ENCODE data around the gene ITGA1.
A peak's percentile ranks its signal among the peaks of the same experiment; 100 is the strongest.
"Not testable (repeated sequence)": the region's sequence is repeated elsewhere in the genome, so short reads cannot be mapped to it uniquely, and the experiment has no call there.

Gene ITGA1

DNA sequence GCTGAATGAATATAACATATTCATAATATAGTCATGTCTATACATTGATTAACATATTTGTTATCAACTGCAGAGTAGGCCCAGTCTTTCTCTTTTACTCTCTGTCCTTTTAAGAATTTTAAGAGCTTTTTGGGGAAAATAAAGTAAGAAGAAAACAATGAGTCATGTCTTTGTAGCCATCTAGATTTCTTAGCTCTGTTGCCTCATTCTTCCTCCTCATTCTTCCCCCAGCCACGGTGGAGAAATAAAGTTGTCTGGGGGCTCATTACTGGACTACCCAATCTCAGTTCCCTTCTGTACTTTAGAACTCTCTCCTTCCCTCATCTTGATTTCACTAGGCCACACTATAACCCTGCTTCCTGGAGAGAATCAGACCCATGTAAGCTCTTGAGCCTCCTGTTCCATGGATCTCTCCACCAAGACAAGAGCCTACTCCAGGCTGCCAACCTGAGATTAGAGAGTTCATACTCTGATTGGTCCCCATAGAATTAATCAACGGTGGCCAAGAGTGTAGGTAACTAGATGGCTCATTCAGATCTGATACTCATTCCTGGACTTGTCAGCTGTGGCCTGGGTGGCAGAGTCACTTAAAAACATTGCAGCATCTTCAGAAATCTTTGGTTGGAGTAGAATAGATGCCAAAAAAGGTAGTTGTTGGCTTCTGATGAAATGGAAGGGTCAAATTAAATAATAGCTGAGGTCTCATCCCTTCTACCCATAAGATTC is 44.2 kb downstream of the ITGA1 start:
- DNase-seq (ENCODE audit: low spot score) = no peak

DNA sequence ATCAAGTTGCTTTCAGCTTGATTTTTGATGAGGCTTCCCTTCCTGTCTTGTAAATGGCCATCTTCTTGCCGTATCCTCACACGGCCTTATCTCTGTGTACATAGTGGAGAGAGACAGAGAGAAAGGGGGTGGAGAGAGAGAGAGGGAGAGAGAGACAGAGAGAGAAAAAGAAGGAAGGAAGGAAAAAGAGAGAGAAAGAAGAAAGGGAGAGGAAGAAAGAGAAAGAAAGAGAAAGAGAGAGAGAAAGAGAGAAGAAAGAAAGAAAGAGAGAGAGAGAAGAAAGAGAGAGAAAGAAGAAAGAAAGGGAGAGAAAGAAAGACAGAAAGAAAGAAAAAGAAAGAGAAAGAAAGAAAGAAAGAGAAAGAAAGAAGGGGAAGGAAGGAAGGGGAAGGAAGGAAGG is 46.6 kb downstream of the ITGA1 start:
- DNase-seq (ENCODE audit: low spot score) = no peak

DNA sequence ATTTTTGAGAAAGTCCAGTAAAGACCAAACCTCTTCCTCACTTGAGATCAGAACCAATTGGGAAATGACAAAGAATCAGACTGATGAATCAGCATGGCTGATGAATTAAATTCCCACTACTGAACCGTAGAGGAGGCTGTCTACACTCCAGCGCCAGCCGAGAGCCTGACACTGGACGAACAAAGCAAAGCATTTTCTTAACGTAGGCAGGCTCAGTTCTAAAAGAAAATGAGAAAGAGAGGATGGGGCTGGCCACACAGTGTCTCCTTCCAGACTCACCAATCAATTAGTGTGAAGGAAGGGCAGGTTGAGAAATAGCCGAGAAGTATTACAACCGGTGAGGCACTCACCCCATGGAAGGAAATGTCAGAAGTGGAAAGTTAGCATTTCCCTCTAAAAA is 49.4 kb downstream of the ITGA1 start:
- DNase-seq (ENCODE audit: low spot score) = no peak

DNA sequence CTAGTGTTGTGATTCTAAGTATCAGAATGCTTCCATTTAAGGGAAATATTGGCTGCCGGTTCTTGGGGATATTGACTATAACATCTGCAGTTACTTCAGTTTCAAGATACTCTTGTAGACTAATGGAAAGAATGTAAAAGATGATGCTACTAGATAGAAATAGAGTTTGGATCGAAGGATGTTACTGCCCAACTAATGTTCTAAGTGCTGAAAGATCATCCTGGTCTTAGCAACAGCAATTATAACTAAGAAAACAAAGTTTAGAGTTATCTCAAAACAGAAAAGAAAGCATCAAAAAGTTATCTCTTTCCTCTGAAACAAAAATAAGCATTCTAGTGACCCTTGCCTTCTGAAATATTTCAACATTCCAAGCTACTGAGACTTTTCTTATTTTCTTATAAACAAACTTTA is 49.9 kb downstream of the ITGA1 start:
- no peak for DNase-seq (ENCODE audit: low spot score)

DNA sequence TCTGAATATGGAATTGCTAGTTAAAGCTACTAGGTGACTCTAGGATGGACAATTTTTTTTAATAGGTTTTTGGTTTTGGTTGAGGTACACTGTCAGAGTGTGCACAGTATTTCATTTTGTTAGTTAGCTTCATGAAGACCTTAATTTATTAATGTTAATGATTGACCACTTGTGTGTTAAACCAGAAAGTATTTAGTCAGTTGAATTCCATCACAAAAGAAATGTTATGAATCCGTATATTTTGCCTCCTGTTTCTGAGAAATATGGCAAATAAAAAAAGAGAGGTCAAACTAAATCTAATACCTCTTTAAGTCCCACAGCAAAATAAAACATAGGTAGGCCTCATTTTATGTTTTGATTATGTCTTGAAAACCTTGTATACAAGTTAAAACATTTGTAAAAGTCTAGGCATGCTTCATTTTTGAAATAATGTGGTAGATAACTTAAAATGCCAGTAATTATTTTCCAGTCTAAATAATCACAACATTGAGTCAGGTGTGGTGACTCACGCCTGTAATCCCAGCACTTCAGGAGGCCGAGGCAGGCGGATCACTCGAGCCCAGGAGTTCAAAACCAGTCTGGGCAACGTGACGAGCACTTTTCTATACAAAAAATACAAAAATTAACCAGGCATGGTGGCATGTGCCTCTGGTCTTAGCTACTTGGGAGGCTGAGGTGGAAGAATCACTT is 50.8 kb downstream of the ITGA1 start:
- DNase-seq (ENCODE audit: low spot score) = no peak

DNA sequence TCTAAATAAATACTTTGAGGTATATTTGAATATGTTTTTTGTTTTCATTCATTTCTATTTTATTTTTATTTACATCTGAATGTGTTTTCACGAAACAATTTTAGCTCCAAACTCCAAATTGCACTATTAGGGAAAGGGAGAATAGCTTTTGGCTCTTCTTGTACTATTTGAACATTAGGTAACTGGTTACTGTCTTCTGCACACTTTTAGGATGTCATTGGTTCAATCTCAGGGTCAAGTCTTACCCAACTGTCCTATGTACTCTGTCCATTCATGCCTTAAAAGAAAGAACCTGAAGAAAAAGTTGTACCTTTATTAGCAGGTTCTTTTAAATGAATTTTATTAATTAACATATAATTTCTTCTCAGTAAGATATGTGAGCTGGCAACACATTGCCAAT is 51.6 kb downstream of the ITGA1 start:
- no peak for DNase-seq (ENCODE audit: low spot score)

DNA sequence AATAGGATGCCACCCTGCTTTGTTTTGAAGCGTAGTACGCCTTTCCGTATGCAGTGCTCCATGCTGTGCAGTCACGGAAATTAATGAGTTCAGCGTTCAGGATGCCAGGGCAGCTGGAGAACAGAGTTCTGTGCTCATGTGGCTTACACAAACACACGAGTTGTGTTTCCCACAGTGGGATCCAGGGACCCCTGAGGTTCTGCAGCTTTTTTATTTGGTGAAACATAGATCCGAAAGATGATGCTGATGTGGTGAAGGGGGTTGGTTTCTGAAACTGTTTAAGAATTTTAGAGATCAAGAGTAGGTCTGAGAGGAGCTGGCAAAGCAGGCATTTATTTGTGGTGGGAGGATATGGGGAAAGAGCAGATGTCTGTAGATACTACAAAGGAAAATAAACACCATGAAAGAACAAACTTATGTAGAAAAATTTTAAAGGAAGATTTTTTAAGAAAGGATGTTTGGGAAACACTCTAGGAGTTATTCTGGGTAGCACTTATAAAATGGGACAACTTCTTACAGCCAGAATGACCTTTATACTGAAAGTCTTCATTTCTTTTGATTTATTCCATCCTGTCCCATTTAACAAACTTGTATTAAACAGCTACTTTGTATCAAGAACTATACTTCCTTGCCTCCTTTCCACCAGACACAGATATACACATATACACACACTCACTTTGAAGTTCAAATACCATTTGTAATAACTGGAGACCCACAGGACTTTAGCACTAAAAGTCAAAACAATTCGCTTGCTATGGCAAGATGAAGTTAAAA is 52.7 kb downstream of the ITGA1 start:
- no peak for DNase-seq (ENCODE audit: low spot score)

DNA sequence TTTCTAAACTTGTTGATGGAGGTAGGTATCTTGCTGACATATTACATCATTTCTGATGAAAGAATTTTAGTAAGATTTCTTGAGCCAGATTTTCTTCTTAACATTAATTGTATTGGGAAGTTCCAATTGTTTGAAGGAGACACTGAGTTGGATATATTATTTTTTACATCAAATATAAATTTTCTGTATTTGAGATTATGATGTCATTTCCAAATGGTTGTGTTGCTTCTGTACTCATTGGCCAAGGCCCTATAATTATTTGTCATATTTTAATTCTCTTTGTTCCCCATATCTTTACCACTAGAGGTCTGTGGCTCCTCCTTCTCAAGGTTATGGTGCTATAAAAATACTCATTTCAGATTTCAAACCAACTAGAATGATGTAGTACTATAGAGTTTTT is 53.4 kb downstream of the ITGA1 start:
- DNase-seq (ENCODE audit: low spot score) = no peak

DNA sequence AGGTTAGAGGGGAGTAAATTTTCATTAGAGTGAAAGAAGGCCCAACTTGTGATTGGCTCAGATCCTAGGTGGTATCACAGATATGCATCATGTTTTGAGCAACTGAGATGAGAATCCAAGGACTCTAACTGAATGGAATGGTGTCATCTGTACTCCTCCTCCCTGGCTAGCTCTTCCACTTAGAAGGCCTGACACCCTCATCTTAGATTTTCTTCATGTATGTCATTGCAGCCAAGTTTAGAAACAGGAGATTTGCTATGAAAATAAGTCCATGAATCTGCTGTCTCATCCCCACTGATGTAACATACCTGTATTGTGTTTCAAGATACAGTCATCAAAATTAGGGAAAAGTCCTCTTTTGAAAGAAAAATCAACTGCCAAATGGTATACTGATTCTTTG is 54.4 kb downstream of the ITGA1 start:
- DNase-seq (ENCODE audit: low spot score) = no peak

DNA sequence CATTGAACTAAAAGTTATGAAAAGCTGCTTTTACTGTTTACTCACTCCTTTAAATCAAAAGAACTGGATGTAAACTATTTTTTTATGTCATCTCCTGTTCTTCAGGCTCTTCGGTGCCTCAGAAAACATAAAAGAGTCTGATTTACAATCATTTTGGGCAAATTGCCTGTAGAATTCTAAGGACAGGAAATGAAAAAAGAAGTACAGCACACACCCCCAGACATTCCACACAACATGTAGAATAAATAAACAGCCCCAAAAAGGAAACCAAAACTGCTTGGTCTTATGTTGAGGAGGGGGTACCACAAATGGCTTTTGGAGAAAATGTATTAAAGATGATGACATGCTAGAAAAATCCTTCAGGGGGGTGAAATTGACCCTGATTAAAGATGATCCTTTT is 57.2 kb downstream of the ITGA1 start:
- DNase-seq (ENCODE audit: low spot score) = no peak

DNA sequence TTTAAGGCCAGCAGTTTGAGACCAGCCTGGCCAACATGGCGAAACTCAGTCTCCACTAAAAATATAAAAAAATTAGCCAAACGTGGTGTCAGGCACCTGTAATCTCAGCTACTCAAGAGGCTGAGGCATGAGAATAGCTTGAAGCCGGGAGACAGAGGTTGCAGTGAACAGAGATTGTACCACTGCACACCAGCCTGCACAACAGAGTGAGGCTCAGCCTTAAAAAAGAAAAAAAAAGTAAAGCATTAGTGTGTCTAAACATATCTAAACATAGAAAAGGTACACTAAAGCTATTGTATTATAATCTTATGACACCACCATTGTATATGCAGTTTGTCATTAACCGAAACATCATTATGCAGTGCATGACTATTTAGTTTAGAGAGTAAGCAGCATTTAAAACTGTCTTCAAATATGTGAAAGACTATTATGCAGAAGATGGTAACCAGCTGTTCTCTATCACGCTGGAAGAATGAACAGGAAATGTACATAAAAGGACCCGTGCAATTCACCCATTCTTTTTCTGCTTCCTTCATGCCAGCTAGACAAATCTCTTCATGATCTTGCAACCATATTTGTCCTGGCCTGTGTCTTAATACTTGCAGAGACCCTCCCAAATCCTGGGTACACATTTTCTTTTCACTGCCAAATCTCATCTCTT is 58.6 kb downstream of the ITGA1 start:
- no peak for DNase-seq (ENCODE audit: low spot score)

DNA sequence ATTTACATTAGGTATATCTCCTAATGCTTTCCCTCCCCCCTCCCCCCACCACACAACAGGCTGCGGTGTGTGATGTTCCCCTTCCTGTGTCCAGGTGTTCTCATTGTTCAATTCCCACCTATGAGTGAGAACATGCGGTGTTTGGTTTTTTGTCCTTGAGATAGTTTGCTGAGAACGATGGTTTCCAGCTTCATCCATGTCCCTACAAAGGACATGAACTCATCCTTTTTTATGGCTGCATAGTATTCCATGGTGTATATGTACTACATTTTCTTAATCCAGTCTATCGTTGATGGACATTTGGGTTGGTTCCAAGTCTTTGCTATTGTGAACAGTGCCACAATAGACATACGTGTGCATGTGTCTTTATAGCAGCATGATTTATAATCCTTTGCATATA is 61.0 kb downstream of the ITGA1 start:
- not testable (repeated sequence) for DNase-seq (ENCODE audit: low spot score)

DNA sequence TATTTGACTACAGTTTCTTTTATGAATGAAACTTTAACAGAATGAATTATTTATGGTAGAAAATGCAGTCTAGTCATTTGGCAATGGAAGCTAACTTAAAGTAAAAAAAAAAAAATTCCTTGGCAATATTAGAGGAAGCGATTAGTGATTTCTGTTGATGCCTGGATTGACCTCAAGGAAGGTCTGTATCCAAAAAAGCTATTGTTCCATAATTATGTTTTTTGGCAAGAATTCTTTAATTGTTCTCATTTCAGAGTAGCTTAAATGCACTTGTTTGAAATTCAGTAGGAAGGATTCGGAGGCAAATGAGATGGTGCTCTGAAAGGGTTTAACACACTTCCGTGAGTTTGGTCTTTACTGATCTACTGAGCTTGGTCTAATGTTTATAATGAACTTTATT is 61.8 kb downstream of the ITGA1 start:
- DNase-seq (ENCODE audit: low spot score) = no peak

DNA sequence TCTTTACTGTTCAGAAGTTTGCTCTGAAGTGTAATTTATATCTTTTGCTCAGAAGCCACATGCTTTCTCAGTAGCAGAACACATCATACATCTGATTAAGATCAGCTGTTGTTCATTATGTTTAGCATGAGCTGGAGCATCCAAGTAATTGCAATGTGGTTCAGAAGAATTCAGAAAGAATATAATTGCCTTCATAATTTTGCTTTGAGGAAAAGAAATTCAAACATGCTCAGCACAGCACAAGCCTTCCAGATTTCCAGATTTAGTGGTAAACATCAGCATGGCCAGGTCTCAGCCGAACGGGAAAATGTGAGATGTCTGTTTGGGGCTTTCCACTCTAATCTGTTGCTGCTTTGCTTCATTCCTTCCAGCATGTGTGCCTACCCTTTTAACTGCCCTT is 65.9 kb downstream of the ITGA1 start:
- peak; percentile 41 for DNase-seq (ENCODE audit: low spot score)

DNA sequence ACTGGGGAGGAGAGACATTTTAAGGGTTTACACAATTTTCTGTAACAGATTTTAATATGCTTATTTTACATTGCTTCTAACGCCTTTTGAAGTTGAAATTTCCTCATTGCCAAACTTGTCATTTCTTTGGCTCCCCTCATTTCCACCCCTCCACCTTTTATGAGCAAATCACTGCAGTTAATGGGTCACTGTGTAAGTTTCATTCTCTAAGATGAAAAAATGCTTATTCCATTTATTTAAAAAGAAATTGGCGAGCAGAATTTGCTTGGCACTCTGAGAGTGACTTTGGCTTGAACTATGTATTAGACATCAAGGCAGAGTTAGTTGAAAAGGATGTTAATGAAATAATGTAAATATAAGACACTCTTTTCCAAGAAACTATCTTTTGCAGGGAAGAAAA is 66.6 kb downstream of the ITGA1 start:
- no peak for DNase-seq (ENCODE audit: low spot score)

DNA sequence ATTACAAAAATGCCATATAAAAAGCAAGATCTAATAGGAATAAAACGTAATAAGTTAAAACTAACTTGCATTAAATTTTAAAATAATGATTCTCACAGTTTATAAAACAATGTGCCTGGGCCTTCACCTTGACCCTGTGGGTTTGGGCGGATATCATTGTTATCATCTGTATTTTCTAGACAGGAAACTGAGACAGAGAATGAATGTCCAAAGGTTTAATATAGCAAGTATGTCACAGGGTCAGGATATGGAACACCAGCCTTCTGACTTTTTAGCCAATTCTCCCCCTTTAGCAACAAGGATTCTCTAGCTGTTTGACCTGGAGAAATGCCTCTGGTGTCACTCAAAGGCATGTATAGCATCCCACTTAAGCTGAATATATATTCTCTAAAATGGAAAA is 67.2 kb downstream of the ITGA1 start:
- DNase-seq (ENCODE audit: low spot score) = no peak

DNA sequence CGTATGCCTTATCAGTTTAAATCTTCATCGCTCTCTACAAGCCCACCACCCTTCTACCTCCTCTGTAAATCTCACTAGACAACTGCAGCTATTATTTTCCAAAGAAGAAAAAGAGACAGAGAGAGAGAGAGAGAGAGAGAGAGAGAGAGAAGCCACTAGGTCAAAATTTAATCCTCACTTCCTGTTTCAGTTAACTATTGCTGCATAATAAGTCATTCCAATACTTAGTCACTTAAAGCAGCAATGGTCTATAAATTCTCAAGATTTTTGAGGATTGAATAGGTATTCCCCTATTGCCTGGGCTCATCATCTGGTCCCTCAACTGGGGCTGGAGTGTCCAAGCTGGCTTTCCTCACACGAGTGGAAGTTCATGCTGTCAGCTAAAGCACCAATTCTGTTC is 68.8 kb downstream of the ITGA1 start:
- DNase-seq (ENCODE audit: low spot score) = peak; percentile 21

DNA sequence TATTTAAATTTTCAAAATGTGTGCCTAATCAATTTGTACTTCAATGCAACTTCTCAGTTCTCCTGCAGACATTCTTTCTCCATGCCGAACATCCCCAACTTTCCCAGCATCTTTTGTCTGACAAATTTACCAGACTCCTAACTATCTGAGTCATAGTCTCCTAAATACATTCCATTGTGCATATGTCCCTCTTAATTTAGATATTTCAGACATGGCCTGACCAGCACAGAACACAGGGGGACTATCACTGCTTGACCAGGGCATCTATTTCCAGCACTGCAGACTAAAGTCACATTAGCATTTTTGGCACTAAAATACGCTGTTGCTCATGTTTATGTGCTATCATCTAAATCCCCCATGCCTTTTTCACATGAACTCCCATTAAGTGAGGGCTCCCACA is 71.9 kb downstream of the ITGA1 start:
- DNase-seq (ENCODE audit: low spot score) = peak; percentile 72

DNA sequence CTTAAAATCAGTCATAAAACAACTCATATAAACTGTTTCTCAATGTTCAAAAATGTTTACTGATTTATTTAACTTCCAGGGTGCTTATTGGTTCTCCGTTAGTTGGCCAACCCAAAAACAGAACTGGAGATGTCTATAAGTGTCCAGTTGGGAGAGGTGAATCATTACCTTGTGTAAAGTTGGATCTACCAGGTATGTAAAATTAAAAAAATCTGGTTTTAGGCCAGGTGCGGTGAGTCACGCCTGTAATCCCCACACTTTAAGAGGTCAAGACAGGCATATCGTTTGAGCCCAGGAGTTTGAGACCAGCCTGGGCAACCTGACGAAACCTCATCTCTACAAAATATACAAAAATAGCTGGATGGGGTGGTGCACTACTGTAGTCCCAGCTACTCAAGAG is 73.7 kb downstream of the ITGA1 start:
- no peak for DNase-seq (ENCODE audit: low spot score)

DNA sequence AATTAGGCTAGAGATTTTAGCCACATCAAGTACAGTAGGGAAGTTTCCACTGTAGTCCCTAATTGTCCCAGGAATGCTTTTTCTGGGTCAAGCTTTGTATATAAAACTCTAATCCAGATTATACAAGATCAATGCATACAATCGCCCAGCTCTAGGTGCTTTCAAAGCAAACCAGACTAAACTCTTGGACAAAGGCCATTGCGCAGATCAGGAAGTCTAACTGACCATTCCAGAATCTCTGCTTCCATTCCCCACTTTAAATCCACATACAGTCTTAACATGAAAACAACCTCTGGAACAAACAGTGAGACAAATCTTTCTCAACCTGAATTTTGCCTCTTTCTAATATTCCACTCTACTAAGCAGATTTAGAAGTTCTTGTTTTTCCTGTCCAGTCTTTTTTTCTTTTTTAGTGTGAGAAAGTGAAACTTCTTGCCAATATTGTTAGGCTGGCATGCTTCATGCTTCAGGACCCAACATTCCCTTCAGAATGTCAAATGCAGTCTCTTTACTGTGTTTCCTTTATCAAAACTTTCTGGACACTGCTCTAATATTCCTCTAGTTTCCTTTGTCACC is 76.1 kb downstream of the ITGA1 start:
- no peak for DNase-seq (ENCODE audit: low spot score)

DNA sequence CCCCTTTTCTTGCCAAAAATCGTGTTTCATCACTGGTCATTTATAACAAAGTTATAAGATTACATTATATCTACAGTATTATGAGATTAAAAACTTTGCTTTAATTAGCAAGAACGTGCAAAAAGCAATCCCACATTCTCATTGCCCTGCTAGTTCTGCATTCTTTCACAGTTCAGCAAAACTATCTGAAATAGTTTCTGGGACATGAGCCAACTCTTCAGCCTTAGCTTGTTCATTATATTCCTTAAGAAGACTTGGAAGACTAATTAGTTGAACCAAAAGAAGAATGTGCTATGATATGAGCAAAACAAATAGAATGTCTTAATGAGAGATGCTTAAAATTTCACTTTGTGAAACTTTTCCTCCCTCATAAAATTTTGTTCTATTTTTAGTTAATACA is 76.7 kb downstream of the ITGA1 start:
- peak; percentile 50 for DNase-seq (ENCODE audit: low spot score)

DNA sequence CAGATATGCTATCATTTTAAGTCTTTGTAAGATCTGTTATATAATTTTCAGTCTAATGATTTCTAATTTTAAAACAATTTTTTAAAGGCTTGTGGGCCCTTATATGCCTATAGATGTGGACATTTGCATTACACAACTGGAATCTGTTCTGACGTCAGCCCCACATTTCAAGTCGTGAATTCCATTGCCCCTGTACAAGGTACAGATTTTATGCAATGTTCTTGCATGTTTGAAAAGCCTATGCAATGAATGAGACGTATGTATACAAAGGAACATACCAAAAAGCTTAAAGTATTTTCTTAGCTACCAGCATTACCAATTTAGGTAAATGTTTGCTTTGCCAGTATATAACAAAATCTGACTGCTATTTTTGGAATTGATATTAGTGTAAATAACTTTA is 77.2 kb downstream of the ITGA1 start:
- DNase-seq (ENCODE audit: low spot score) = no peak

Data from AG08395 (cell line).